Stimulated activated CD4-positive, alpha-beta T cell treated with anti-CD3 and anti-CD28 coated beads, Interleukin-1b, Interleukin-23, amount 100 ng/mL, for 48 hours (primary cell): ENCODE measurements around the gene FOXD1.

Experiments used
- DNase-seq: peaks from one replicate; pipeline ENCODE4 v3.0.0-alpha.2; 2020

The FOXD1 gene

DNA sequence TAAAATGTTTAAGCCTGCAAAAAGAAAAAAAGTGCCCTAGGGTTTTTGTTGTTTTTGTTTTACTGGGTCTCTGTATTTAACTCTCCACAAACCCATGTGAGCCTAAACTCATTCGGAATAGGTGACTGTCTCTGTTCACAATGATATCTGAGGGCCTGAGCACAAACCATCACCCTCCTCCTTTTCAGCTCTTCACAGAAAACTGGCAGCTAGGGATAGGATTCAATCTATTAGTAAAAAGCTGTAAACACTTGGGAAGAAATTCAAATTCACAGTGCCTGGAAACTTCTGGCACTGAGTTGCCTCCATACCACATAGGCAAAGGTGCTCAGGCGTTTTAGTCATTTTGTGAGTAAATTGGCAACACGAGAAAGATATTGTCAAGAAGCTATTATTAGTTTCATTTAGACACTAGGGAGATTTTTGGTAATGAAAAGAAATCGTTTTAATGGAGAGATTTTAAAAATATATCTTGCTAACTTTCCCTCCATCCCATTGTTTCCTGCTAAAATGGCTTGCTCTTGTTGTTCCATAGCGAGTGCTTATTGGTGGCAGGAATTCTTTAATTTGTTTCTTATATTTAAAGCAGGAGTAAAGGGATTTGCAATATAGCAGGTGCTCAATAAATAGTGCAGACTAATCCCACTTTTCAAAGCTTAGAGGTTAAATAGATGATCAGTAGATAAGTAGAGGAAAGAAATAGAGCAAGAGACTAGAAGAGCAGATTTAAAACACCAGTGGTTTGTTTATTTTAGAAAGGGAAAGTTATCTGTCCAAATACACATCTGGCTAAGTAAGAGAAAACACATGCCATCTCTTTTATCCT, 9.7 kb downstream of the FOXD1 start:
- no peak for DNase-seq

DNA sequence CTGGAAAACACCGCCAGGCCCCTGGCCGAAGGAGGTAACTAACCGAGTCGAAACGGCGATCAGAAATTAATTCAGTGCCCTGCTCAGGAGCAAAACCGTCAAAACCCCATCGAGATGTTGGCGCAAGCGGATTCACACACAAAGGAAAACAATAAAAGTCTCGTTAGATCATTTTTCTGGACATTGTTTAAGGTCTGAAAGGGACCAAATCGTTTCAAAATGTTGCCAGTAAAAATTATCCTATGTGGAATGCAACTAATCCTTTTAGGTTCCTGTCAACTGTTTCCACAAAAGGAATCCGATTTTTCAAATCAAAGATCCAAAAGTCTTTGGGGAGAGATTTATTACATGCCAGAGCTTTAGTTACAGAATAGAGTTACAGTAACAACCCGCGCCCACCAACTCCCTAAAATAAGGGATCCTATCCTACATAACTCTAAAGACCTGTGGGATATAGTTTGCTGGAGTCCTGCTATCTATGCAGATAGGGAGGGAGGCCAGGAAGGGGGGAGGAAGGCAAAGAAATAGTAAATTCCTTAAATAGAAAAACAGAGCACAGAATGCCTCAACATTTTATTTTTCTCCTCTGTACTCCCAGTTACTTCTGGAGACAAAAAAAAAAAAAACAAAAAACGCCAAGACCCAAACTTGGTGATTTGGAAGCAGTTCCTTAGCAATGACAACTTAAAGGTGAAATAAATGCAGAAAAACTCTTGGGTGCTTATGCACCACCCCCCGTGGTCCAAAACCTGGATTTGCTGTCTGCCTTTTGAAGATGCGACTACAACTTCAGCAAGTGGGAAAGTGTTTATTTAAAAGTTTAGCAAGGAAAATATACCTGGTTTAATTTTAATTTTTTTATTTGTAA, 10.6 kb downstream of the FOXD1 start:
- DNase-seq = no peak

- DNase-seq = no peak
These were observed 11.3 kb downstream of the FOXD1 start for GRCh38 chr5:73437101-73437776.

- DNase-seq = no peak
These were observed 12.0 kb downstream of the FOXD1 start for GRCh38 chr5:73436535-73437100.

GRCh38 chr5:73435759-73436534, 12.6 kb downstream of the FOXD1 start:
- no peak for DNase-seq

GRCh38 chr5:73434907-73435306, 13.7 kb downstream of the FOXD1 start:
- no peak for DNase-seq

DNA sequence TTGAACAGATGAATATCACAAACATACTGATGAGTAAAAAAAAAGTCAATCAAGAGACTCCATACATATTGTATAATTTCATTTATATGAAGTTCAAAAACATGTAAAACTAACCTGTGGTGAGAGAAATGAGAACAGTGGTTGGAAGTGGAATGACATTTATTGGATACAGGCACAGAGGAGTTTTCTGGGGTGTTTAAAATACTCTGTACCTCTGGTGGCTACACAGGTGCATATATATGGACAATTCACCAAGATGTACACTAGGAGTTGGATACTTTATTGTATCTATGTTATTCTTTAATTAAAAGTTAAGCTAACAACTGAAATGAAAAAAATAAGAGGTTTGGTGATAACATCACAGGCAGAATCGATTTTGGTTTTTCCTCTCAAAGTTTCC, 14.1 kb downstream of the FOXD1 start:
- DNase-seq = no peak

GRCh38 chr5:73433982-73434342, 14.6 kb downstream of the FOXD1 start:
- no peak for DNase-seq

DNA sequence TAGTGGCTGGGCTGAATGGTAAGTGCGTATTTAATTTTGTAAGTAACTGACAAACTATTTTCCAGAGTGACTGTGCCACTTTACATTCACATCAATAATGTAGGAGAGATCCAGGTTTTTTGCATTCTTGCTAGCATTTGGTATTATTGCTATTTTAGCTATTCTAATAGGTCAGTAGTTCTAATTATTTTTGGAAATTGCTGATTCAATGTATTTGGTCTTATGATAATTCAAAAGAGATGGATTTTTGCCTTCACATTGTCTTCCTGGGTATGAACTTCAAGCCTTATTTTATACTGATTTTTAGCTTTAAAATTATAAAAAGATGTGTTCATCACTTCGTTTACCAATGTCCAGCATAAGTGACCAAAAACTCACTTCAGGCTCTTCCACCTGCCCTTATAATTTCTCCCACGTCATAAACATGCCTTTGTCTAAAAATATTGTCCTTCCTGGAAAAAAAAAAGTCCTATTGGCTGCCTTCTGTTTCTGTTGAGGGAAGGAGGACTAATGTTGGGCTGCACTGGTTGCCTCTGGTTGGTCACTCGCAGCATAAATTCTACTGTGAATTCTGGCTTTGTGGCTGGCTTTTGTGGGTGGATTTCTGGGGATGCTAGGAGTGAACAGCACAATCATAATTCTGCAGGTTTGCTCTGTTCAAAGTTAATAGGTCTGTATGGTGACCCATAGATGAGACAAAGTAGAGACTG, 15.2 kb downstream of the FOXD1 start:
- no peak for DNase-seq

GRCh38 chr5:73431204-73431851, 17.2 kb downstream of the FOXD1 start:
- DNase-seq = no peak

GRCh38 chr5:73426034-73426433, 22.5 kb downstream of the FOXD1 start:
- DNase-seq = no peak

- DNase-seq = no peak
These were observed 24.0 kb downstream of the FOXD1 start for GRCh38 chr5:73424556-73424977.

- no peak for DNase-seq
These were observed 26.4 kb downstream of the FOXD1 start for GRCh38 chr5:73422164-73422563.

GRCh38 chr5:73420666-73421065, 27.9 kb downstream of the FOXD1 start:
- no peak for DNase-seq

DNA sequence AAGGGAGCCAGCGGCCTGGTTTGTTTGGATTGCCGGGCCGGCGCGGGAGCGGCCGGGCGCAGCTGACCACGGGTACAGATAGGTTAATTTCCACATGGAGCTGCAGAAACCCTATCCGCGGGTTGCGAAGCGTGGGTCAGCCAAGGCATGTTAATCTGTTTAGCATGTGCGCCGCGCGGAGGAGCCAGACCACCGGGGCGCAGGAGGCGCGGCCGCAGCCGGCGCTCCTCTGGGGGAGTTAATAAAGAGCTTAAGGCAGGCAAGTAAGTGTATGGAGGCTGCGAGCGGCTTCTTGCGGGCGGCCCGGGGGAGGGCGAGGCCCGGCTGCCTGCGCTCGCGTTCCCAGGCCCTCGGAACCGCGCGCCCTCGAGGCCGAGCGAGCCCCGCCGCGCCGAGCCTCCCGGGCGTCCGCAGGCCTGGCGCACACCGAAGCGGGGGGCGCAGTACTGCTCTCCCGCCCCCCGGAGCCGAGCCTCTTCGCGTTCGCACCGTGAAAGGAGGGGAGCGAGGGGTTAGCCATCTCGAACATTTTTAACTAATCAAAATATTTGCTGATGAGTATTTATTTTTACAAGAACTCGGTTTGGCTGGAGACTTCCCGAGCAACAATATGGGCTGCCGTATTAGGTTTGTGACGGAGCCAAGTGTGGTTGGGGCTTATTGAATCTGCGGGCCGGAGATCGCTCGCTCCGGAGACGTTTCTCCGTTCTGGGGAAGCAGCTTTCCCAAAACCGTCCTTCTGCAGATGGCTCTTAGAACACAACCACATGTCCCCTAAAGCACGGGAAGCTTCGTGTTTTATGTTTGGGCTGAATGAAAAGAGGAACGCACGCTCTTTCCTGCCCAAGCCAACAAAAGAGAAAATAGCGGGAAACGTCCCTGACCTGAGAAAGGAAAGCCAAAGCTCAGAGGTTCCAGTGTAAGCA, 28.8 kb downstream of the FOXD1 start:
- DNase-seq = no peak

DNA sequence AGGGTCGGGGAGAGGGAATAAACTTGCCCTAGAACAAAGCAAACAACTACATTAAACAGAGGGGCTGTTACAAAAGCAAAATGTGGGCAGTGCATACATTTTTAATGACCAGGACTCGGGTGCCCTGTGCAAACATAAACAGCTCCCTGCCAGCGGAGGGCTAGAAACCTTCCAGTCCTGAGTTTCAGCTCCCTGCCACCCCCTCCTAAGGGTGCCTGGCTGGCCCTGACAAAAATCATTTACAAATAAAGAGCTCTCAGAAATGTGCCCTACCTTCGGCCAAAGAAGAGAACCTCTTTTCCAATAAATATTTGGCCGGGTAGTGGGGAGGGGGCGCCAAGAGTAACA, 29.5 kb downstream of the FOXD1 start:
- DNase-seq = no peak

DNA sequence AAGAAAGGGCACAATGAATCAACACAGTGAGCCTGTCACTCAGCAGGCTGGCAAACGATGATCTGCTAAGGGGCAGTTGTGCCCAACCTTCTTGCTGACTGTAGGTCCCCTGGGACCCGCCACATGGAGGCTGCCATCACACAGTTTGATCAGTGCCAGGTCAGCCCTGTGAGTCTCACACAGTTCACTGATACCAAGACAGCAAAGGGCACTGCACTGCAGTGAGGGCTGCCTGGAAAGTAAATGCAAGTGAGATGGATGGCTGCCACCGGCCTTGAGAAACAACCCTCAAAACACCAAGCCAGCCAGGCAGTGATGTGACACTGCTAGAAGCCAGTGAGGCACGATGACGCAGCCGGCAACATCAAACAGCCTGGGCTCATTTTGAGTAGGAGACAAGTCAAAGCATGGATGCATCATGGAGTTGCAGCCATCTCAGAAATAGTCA, 30.3 kb downstream of the FOXD1 start:
- DNase-seq = peak; percentile 43

- DNase-seq = no peak
These were observed 31.1 kb downstream of the FOXD1 start for GRCh38 chr5:73417303-73418034.

DNA sequence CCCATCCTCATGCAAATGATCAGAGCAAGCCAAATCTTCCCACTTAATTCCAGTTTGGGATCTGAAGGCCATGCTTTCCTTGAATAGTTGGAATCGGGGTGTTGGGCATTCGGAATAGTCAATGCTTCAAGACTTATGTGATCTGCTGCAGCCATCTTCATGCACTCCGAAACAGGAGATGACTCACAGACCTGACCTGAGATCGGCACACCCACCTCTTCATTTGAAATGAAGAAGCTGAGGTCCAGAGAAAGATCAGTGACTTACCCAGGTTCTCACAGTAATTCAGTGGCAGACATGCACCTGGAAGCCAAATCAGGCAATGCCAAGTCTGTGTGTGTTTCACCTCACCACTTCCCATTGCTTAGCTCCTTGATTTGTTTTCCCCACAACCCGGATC, 33.0 kb downstream of the FOXD1 start:
- DNase-seq = no peak
